RPMI8226 (cell line): ENCODE data around the gene SLC35A4.
"Not testable (repeated sequence)": the region's sequence is repeated elsewhere in the genome, so short reads cannot be mapped to it uniquely, and the experiment has no call there.

Experiments
- DNase-seq: peaks from one replicate; pipeline ENCODE4 v3.0.0-alpha.2; 2015

SLC35A4 gene

DNA sequence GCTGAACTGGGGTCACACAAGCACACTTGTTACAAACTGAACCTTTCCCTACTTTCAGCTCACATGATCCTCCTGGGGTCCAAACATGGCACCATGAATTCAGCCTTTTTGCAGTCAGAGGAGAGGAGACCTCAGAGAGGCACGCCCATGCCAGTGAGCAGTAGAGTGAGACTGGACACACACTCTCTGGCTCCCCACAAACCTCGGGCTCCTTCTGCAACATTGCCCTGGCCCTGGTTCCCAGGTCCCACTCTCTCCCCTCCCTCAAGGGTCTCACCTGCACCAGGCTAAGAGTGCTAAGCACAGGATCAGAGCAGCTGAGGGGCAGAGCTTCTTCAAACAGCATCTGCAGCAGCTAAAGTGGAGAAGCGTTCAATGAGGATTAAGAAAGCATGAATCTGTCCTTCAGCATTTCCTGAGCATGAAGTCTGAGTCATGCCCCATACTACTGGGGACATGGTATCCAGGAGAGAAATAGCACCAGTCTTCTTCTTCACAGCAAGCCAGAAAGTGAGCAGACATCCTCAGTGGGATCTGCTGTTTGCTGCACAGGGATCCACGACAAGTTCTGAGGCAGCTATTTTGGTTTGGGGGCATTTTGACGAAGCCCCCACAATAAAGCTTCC, 27.2 kb downstream of the SLC35A4 start:
- peak; percentile 21 for DNase-seq

DNA sequence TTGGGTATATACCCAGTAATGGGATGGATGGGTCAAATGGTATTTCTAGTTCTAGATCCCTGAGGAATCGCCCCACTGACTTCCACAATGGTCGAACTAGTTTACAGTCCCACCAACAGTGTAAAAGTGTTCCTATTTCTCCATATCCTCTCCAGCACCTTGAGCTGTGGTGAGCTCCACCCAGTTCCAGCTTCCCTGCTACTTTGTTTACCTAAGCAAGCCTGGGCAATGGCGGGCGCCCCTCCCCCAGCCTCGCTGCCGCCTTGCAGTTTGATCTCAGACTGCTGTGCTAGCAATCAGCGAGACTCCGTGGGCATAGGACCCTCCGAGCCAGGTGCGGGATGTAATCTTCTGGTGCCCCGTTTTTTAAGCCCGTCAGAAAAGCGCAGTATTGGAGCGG, 28.4 kb downstream of the SLC35A4 start:
- DNase-seq: not testable (repeated sequence)

DNA sequence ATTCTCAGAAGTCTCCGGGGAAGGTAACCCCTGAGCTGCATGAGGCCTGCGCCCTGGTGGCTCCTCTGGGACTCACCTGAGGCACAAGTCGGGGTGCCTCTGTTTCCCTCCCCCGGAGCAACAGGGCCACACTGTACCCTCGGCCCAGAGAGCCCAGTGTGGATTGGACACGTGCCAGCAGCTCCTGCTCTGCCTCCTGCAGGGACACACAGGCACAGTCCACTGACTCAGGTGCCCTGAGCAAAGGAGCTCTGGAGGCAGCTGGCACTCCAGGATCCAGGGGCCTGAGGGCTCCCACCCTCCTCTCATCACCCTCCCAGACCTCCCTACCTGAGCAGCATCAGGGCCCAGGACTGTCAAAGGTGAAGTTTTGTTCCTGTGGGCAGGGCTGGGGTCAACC, 29.5 kb downstream of the SLC35A4 start:
- DNase-seq: no peak

DNA sequence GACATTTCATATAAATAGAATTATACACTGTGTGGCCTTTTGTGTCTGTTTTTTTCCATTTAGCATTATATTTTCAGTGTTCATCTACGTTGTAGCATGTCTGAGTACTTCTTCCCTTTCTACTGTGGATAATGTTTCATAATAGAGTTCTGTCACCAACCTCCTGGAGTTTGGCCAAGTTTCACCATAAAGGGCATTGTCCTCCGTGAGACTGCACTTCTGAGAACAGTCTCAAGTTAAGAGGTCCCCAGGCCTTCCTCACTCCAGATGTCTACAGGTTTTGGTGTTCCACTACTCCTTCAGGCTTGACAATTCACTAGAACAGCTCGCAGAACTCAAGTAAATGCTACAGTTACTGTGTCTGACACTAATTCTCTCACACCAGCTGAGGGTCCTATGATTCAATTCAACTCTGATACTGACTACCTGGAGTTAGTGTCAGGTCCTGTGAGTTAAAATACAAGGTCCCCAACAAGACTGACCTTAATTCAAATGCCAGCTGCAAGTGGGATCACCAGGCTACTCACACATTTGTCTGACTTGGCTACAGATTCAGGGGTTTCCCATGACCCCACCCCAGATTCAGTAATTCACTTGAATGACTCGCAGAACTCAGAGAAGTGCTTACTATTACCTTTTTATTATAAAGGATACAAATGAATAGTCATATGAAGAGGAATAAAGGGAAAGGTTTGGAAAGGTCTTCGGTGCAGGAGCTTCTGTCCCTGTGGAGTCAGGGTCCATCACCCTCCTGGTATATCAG, 31.1 kb downstream of the SLC35A4 start:
- DNase-seq: peak; percentile 87

DNA sequence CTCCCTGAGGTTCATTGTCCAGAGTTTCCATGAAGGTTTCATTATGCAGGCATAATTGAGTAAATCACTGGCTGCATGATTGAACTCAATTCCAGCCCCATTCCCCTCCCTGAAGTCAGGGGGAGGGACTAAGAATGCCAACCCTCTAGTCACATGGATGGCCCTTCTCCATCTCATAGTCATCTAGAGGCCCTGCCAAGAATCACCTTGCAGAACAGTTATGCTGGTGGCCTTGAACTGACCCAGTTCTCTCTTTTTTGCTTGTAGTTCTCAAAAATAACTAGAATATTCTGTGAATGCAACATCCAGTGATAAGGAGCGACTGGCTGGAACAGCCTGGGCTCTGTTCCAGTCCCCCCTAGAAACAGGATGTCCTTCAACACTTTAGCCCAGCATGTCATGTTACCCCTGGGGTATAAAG, 31.7 kb downstream of the SLC35A4 start:
- DNase-seq: no peak

DNA sequence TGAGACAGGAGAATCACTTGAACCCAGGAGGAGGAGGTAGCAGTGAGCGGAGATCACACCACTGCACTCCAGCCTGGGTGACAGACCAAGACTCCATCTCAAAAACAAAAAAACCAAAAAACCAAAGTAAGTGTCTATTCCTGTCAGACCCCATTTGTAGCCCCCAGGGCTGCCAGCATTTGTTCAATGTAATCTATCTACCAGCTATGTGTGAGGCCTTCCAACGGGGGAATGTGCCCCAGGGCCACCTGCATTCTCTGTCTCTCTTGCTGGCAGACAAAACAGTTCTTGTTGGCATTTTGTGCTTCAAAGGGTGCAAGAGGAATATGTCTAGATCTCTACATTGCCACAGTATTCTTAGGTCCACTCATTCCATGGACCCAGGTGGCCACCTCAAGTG, 34.2 kb downstream of the SLC35A4 start:
- DNase-seq: no peak

DNA sequence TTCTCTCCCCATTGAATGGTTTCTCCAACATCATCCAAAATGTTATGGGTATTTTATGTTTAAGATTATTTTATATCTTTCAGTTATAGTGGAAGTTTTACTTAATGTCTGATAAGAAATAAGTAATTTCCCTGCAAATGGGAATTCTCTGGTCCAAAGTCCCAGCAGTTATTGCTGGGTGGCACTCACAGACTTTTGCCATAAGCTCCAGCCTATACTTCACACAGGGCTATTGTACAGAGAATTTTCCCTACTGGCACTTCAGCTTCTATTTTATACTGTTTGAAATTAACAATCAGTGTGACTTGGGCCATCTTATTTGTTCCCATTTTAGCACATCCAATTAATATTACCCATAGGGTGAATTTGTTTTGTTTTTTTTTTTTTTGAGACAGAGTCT, 35.5 kb downstream of the SLC35A4 start:
- no peak for DNase-seq

DNA sequence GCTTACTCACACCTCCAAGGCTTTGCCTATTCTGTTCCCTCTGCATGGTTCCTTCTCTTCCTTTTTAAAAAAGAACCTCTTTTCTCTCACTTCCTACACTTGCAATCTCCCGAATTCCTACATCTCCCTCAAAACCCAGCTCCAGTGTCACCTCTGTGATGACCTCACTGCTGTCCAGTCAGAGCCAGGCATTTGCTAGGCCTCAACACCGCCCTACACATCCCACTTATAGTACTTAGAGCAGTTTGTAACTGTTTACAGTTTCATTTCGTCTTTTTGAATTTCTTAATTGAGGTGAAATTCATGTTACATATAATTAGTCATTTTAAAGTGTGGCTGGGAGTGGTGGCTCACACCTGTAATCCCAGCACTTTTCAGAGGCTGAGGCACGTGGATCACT, 37.5 kb downstream of the SLC35A4 start:
- no peak for DNase-seq

DNA sequence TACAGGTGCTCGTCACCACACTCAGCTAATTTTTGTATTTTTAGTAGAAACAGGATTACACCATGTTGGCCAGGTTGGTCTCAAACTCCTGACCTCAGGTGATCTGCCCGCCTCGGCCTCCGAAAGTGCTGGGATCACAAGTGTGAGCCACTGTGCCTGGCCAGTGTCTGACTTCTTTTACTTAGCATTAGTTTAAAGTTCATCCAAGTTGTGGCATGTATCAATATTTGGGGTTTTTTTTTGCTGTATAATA, 38.7 kb downstream of the SLC35A4 start:
- not testable (repeated sequence) for DNase-seq

DNA sequence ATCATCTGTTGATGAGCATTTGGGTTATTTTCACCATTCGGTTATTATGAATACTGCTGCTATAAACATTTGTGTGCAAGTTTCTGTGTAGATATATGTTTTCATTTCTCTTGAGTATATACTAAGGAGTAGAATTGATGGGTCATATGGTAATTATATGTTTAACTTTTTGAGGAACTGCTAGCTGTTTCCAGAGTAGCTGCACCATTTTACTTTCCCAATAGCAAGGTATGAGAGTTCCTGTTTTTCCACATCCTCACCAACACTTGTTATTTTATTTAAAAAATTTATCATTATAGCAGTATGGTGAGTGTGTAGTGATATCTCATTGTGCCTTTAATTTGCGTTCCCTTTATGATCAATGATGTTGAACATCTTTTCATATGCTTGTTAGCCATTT, 39.1 kb downstream of the SLC35A4 start:
- no peak for DNase-seq

DNA sequence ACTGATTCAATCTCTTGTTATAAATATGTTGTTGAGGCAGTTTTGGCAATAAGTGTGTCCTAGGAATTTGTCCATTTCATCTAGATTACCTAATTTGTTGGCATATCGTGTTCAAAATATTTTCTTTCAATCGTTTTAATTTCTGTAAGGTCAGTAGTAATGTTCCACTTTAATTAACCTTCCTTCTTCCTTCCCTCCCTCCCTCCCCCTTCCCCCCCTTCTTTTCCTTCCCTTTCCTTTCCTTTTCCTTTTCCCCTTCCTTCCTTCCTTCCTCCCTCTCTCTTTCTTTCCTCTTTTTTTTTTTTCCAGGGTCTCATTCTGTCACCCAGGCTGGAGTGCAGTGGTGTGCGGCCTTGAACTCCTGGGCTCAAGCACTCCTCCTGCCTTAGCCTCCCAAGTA, 41.3 kb downstream of the SLC35A4 start:
- no peak for DNase-seq

DNA sequence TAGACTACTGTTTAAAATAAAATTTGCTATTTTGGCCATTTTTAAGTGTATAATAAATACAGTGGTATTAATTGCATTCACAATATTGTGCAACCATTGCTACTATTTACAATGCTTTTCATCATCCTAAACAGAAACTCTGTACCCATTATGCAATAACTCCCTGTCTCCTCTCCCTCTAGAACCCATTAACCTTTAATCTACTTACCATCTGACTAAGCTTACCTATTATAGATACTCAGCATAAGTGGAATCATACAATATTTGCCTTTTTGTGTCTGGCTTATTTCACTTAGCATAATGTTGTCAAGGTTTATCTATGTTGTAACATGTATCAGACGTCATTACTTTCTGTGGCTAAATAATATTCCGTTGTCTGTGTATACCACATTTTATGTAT, 42.4 kb downstream of the SLC35A4 start:
- DNase-seq: no peak

DNA sequence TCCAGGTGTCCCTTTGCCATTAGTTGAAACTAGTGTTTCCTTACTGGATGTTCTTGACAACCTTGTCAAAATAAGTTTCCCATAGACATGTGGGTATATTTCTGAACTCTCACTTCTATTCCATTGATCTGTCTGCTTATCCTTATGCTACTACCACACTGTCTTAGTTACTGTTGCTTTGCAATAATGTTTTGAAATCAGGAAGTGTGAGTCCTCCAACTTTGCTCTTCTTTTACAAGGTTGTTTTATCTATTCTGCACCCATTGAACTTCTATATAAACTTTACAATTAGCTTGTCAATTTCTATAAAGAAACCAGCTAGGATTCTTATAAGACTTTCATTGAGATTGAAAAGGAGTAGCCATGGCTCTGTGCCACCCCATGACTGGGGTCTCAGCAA, 44.1 kb downstream of the SLC35A4 start:
- DNase-seq: no peak

DNA sequence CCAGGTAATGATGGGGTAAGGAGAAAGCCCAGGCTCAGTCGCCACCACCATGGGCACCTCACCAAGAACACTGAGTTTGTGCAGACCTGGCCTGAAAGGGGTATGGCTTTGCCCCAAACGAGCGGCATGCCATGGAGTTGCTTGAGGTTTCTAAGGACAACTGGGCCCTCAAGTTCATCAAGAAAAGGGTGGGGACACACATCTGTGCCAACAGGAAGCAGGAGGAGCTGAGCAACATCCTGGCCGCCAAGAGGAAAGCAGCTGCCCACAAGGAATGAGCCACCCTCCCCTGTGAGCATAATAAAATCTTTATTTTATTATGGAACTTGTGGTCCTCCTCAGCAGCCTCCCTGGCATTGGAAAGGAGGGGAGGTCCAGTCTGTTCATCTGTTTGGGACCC, 44.5 kb downstream of the SLC35A4 start:
- peak; percentile 40 for DNase-seq

DNA sequence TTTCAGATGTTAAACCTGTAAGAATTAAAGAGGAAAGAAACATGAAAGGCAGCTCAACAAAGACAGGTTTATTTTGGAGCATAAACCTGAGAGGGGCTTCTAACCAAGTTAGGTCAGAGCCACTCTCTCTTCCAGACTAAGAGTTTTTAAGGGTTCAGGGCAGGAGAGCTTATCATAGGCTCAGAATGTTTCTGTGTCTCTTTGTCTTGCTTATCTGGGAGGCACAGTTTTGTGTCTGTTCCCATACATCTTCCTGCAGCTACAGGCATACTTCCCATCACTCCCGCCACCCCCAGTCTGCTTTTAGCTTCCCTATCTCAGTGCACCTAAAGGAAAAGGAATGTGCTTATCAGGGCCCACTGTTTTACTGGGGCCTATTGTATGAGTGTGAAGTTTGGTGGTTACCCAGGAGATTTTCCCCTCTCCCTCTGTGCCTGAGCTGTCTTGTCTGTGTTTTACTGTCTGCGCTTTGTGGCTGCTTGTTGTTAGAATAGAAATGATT, 46.4 kb downstream of the SLC35A4 start:
- no peak for DNase-seq
